NOMO-1 (cell line): ENCODE data around the gene BCAS3.
A peak's percentile ranks its signal among the peaks of the same experiment; 100 is the strongest.
"Not testable (repeated sequence)": the region's sequence is repeated elsewhere in the genome, so short reads cannot be mapped to it uniquely, and the experiment has no call there.

Experiments
- DNase-seq, 2 experiments: peaks; one replicate each; lab custom pipeline; 2025; ENCODE audit not compliant: unreplicated experiment in 2 of 2; lab: John Stamatoyannopoulos, UW

The BCAS3 gene

GRCh38 chr17:60744355-60744966 lies 66.8 kb downstream of the BCAS3 start:
- DNase-seq = no peak

- DNase-seq = no peak
These were observed 67.9 kb downstream of the BCAS3 start for GRCh38 chr17:60745544-60745943.

DNA sequence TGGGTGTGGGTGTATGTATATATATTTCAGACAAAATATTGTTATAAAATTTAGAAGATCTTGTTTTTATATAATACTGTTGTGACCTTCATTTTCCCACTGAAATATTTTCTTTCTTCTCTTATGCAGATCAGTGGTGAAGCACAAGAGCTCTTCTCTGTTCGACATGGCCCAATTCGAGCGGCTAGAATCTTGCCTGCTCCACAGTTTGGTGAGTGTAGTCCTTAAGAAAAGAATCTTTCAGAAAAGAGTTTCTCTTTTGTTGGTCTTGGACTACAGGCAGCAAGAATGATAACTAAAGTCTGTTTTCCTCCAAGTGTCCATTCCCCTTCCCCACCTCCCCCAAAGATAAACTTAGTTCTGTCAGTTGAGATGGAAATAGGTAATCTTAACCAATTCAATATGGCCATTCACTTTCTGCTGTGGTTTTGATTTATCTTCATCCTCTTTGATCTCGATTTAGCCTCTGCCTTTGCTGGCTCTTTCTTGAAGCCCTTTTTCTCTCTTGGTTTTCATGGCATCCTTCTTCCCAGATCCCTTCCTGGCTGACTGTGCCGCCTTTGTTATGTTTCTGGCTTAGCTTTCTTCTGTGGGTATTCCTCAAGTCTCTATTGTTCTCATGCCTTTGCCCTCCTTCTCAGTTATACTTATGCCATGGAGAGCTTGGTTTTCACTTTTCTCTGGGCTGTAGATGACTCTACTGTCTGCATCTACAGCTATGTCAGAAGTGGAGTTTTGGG lies 69.6 kb downstream of the BCAS3 start:
- DNase-seq = no peak

GRCh38 chr17:60748204-60748603 lies 70.6 kb downstream of the BCAS3 start:
- no peak for DNase-seq

DNA sequence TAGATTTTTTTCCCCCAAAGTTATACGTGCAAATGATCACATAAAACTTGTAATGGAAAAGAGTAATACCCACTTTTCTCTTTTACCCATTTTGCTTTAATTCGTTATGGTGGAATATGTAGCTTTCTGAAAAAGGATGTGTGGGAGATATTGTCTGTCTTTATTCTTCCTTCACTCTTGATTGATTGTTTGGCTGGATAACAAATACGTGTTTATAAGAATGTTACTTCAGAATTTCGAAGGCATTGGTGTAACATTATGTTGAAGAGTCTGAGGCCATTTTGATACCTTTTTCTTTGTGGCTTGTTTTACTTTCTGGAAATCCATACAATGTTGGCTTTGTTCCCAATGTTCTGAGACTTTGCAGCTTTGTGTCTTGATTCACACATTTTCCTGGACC lies 71.4 kb downstream of the BCAS3 start:
- no peak for DNase-seq

GRCh38 chr17:60749708-60750107 lies 72.1 kb downstream of the BCAS3 start:
- no peak for DNase-seq

GRCh38 chr17:60750640-60751039 lies 73.0 kb downstream of the BCAS3 start:
- peak in 1 of 2 experiments; percentile 47 for DNase-seq

- DNase-seq = no peak
These were observed 74.2 kb downstream of the BCAS3 start for GRCh38 chr17:60751884-60752283.

- DNase-seq = no peak
These were observed 75.4 kb downstream of the BCAS3 start for GRCh38 chr17:60752873-60753577.

GRCh38 chr17:60754057-60754604 lies 76.5 kb downstream of the BCAS3 start:
- no peak for DNase-seq

- not testable (repeated sequence) for DNase-seq
These were observed 79.1 kb downstream of the BCAS3 start for GRCh38 chr17:60756798-60757197.

DNA sequence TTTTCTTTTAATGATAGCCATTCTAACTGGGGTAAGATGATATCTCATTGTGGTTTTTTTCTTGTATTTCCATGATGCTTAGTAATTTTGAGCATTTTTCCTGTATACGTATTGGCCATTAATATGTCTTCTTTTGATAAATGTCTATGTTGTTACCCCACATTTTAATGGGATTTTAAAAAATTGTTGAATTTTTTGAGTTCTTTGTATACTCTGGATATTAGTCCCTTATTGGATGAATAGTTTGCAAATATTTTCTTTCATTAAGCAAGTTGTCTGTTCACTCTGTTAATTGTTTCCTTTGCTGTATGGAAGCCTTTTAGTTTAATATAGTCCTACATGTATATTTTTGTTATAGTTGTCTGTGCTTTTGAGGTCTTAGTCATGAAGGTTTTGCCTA lies 79.8 kb downstream of the BCAS3 start:
- no peak for DNase-seq

DNA sequence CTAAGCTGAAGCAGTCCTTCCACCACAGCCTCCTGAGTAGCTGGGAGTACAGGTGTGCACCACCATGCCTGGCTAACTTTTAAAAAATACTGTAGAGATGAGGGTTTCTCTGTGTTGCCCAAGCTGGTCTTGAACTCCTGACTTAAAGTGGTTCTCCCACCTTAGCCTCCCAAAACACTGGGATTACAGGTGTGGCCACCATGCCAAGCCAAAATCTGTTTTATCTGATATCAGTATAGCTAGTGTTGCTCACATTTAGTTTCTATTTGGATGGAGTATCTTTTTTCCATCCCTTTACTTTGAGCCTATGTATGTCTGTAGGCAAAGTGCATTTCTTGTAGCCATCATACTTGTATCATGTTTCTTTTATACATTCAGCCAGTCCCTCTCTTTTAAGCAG lies 82.1 kb downstream of the BCAS3 start:
- no peak for DNase-seq

DNA sequence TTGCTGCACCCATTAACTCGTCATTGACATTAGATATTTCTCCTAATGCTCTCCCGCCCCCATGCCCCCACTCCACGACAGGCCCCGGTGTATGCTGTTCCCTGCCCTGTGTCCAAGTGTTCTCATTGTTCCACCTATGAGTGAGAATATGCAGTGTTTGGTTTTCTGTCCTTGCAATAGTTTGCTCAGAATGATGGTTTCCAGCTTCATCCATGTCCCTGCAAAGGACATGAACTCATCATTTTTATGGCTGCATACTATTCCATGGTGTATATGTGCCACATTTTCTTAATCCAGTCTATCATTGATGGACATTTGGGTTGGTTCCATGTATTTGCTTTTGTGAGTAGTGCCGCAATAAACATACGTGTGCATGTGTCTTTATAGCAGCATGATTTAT lies 83.7 kb downstream of the BCAS3 start:
- not testable (repeated sequence) for DNase-seq

DNA sequence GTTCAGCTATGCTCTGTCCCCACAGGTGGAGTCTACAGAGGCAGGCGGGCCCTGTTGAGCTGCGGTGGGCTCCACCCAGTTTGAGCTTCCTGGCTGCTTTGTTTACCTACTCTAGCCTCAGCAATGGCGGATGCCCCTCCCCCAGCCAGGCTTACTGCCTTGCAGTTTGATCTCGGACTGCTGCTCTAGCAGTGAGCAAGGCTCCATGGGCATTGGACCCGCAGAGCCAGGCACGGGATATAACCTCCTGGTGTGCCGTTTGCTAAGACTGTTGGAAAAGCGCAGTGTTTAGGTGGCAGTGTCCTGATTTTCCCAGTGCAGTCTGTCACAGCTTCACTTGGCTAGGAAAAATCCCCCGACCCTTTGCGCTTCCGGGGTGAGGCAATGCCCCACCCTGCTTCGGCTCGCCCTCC lies 89.1 kb downstream of the BCAS3 start:
- no peak for DNase-seq

DNA sequence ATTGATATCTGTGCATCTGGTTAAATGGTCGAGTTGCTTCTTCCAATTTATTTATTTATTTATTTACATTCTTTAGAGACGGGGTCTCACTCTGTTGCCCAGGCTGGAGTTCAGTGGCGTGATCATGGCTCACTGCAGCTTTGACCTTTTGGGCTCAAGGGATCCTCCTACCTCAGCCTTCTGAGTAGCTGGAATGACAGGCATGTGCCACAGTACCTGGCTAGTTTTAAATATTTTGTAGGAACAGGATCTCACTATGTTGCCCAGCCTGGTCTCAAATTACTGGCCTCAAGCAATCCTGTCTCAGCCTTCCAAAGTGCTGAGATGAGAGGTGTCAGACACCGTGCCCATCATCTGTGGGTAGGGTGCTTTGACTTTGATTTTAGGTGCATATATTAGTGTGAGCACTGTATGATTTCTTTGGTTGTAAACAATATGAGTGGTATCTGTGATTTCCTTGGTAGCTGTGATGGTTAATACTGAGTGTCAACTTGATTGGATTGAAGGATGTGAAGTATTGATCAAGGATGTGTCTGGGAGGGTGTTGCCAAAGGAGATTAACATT lies 90.2 kb downstream of the BCAS3 start:
- DNase-seq = no peak

DNA sequence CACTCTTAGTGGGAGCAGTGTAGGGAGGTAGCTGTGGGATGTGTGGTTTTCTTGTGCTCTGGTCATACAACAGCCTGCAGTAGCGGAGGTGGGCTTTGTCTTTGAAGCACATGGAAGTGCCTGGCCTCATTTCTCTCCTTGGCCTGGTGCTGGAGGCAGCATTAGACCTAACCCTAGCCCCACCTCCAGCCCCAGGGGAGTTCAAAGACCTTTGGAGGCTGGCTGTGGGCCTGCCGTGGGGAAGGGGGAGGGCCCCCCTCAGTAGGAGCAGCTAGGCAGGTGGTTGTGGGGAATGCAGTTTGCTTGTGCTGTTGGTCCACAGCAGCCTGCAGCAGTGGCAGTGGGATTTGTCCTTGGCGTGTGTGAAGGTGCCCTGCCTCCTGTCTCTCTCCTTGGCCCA lies 91.7 kb downstream of the BCAS3 start:
- no peak for DNase-seq

- DNase-seq = no peak
These were observed 93.3 kb downstream of the BCAS3 start for GRCh38 chr17:60770946-60771422.

- DNase-seq = not testable (repeated sequence)
These were observed 94.0 kb downstream of the BCAS3 start for GRCh38 chr17:60771621-60772020.

GRCh38 chr17:60773552-60773951 lies 95.9 kb downstream of the BCAS3 start:
- no peak for DNase-seq

DNA sequence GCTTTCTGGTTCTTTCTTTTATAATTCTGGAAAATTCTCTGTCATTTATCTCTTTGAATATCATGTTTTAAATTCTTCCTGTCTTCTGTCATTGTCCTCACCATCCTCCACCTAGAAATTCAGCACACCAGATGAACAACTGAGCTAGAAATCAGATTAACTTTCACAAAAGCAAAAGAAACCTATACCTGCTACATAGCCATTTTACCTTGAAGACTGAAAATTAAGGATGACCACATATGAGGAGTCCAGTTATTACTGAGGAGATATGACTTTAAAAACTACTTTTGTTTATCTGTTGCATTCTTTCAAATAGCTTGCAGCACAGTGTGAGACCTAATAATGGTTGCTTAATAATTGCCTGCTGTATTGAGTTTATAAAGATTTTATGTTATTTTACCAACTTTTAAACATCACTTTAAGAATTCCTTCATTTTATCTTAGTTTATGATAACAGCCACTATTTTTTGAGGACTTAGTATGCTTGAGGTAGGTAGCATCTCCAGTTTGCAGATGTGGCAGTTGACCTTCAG lies 104.3 kb downstream of the BCAS3 start:
- DNase-seq = no peak
